ENCODE data around the gene SOD3. TPM values are rescaled to one million over a fixed set of nuclear protein-coding genes. Genes with fewer than 3 reads are reported as not detected.

Gene SOD3
- total RNA-seq, 1 donor from 2014 or later: 86.8 TPM

DNA sequence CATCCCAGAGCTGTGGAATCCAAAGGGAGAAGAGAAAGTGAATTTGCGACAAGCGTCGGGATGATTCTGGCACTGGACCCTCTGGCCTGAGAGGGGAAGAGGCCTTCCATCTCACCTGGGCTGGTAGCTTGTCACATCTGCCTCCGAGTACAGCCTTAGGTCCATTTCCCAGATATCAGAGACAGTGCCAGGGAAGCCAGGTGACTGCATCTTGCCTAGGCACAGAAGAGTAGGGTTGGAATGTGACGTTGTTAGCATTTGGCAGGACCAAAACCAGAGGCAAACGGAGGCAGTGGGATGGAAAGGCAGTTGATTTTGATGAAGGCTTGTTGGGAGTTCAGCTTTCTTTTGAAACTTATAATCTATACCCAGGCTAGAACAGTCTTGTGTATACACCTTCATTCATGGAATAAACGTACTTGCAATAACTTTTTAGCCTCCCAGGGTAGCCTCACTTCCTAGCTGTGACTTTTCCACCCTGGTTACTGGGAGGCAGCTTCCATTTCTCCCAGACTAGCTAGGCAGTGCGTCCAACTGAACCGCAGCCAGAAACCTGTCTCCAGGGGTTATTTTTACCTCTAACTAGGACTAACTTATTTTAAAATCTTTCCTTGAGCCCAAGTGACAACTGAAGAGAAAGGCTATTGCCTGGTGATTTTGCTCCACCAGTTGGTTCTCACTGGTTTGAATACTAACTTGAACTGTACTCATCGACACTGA lies 5.9 kb downstream of the SOD3 start:
- no peak for DNase-seq (ENCODE audit: low spot score)

DNA sequence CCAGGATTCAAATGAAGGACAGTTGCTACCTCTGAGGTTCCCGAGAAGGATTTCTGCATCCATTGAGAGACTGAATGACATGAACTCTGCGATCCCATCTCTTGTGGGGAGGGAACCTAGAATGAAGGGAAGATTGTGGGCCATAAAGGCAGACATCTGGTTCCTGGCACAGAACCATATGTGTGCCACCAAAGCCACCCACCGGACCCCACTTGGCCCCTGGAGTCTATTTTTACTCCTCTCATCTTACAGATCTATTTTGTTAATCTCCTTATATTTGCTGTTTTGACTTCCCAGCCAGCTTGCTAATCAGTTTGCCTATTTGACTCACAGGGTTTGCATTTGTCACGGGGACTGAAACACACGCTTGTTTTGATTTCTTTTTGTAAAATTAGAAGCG lies 7.3 kb downstream of the SOD3 start:
- DNase-seq (ENCODE audit: low spot score): no peak

DNA sequence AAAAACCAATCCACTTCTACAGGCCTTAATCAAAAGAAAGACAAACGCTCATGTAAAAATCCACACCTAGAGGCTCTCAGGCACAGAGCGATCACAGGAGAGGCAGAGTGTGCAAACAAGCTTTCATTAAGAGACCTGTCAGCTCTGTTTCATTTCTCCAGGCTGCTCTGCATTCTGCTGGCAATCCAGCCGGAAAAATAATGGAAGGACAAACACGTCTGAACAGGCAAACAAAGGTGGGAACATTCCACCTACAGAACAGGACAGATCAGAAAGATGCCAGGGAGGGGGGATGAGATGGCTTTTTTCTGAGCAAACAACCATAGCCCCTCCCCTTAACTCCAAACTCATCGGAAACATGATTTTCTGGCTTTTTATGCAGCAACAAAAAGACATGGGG lies 9.7 kb downstream of the SOD3 start:
- DNase-seq (ENCODE audit: low spot score): no peak

DNA sequence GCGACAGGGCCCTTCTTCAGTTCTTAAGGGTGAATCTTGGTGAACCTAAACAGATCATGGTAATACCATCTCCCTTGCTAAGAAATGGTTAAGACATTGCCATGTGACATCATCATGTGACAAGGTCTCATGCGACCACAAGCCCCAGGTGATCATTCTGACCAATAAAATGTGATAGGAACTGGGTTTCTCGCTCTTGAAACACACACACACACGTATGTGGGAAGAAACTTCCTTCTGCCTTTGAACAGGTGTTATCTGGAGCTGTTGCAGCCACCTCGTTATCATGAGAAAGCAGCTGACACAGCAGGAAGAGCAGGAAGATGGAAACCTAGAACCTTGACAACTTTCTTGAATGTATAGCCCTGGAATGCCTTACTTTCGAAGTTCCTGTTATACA lies 10.2 kb downstream of the SOD3 start:
- DNase-seq (ENCODE audit: low spot score): no peak

DNA sequence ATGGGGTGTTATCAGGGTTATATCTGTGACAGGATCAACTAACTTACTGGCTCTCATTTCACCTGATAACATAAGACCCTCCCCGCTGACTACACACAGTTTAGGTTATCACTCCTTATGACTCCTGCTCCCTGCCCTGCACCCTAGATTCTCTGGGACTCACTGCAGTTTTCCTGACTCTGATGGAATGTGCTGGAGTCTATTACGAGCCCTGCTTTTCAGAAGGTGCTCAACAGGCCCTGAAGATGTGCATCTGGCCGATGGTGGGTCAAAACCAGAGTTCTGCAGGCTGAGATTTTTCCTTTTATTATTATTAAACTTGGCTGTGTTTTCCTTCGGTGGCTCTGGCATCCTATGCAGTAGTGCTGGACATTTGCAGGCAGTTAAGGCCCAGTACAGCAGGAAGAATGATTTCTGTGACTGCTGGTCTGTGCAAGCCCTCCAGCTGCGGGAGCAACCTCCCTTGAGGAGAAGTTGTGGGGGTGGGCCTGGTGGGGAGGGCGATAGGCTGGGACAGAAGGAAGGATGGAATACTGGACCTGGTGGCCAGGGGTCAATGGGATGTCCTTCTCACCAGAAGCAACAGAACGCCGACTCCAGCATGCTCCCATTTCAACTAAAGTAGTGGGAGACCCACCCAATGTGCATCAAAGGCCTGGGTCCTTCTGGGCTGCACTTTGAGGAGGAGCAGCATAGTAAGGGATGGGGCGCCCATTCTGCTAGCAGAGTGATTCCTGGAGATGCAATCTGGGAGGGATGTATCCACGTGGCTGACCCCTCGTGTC lies 11.0 kb downstream of the SOD3 start:
- no peak for DNase-seq (ENCODE audit: low spot score)

DNA sequence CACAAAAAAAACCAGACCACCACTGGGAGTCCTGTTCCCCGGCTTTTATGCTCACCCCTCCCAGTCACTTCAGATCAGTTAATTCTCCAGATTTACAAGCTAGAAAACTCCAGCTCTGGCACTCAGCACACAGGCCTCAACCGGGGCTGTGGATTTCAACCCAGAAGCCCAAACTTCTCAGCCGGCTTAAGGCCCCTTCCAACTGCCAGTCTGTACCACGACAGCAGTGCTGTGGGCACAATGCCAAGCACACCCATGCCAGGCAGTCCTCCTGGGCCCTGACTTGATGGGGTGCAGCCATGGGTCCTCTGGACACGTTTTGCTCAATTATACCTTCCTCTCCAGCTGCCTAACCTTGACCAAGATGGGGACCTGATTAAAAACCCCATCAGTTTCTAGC lies 12.2 kb downstream of the SOD3 start:
- DNase-seq (ENCODE audit: low spot score): no peak

DNA sequence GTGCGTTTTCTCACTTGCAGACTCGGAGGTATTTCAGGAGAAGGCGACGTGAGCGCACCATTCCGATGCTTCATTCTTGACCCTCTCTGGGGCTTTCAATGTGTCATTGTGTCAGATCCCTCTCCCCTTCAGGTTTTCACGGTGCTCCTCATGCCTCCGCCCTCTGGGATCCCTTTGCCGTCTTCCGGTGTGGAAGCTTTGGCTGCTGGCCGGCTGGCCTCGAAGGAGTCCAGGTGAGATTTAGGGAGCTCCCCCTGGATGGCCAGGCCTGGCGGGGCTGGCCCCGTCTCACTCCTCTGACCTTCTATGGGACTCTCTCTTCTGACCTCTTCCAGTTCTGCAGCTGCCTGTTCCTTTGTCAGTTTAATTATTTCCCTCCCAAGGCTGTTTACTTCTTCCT lies 12.9 kb downstream of the SOD3 start:
- no peak for DNase-seq (ENCODE audit: low spot score)

DNA sequence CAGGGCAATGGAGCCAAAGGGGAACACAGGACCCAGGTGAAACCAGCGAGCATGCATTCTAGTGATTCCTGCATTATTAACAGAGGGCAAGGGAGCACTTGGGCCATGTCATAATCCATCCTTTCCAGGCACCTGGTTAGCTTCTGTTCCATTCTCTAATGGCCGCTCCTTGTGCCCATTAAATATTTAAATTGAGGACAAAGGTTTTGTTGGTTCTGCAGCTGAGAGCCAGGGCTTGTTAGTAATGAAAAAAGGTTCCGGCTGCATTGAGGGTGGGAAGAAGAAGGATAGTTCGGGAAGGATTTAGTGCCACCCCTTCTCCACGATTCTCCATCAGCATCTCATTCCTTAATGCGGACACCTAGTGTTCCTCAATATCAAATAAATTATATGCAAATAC lies 13.6 kb downstream of the SOD3 start:
- no peak for DNase-seq (ENCODE audit: low spot score)

DNA sequence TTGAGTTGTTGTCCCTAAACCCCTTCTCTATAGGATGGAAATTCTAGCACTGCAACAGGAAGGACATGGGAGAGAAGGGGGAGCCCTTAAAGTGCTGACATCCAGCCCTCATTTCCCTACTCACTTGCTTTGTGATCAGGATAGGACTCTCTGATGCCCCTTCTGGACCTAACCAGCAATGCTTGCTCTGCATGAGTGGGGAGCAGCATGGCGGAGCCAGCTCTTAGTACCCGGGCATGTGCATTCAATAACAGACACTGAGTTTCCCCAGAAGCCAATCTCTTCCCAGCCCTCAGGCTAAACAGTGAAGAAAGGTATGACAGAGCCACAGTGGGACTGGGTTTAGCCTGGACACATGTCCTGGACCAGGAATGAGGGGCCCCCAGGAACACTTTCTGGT lies 14.0 kb downstream of the SOD3 start:
- no peak for DNase-seq (ENCODE audit: low spot score)

DNA sequence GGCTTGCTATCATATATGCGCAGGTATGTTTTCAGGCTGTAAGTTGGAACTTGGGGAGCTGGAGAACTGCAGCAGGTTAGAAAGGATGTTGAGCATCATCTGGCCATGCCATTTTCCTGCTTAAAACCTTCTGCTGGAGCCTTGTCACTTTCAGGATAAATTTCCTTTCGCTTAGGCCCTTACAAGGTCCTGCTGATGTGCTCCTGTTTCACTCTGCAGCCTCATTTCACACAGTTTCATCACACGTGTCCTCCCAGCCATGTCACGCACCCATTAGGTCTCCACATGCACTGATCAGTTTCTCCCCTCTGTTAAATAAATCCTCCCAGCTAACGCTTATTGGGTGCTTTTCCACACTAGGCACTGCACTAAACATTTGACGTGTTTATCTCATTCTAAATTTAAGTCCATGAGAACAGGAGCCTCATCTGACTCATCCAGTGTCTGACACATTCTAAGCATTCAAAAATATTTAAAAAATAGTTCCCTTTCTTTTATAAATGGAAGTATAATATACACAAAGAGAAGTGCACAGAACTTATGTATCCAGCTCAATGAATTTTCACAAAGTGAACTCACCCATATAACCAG lies 14.5 kb downstream of the SOD3 start:
- DNase-seq (ENCODE audit: low spot score): no peak

DNA sequence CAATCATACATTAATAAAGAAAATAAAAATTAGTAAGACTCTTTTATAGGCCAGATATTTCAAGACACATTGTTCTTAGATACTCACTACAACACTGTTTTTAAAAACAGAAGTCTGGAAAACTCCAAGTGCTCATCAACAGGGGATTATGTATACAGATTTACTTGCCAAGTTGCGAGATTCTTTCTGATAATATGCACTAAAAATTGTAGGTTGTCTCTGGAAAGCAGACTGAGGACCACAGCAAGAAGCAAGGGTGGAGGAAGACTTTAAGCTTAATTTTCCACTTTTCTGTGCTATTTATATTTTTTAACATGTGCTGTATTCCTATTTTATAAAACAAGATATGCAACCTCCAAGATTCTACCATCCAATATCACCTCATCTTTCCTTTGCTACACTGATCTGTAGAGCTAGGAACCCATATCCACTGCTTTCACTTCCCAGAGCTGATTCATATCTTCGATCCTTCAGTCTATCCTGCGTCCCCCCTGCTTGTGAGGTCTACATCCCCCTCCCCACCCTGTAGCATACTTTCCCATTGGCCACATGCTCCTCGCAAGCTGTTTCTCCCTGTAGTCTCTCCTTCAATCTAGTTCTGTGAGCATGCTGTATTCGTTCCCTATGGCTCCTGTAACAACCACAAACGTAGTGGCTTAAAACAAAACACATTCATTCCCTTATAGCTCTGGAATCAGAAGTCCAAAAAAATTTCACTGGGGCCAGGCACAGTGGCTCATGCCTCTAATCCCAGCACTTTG lies 15.7 kb downstream of the SOD3 start:
- DNase-seq (ENCODE audit: low spot score): no peak

DNA sequence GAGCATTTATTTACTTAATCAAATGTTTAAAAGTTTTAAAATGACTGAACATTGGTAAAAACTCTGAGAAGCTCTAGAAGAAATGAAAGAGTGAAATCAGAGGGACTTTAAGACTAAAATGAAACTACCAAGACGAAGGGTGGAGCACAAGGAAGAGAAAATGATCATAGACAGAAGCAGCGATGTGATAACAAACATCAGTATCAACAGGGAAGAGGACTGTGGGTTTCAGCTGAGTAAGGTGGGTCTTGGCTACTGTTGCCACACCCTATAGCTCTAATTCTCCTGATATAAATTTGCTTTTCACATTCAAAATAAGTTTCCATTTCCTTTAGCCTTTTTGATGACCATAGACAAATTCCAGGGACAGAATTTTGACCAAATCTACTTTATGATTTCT lies 18.4 kb downstream of the SOD3 start:
- no peak for DNase-seq (ENCODE audit: low spot score)

DNA sequence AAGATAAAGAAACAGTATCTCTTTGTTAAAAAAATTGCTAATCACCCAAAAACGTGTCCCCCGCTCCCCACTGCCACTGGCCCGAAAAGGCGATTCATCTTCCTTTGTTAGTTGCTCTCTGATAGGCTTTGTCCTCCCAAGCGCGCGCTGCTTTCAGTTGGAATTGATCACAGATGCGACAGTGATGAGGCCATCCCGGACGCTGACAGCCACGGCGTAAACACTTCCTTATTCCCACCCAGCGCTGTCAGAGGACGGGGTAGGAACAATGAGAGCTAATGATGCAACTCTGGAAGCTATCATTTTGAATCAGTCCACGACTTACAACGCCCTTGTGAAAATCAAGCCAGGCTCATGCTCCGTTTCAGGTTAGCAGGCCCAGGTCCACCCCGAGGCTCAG lies 21.4 kb downstream of the SOD3 start:
- no peak for DNase-seq (ENCODE audit: low spot score)

DNA sequence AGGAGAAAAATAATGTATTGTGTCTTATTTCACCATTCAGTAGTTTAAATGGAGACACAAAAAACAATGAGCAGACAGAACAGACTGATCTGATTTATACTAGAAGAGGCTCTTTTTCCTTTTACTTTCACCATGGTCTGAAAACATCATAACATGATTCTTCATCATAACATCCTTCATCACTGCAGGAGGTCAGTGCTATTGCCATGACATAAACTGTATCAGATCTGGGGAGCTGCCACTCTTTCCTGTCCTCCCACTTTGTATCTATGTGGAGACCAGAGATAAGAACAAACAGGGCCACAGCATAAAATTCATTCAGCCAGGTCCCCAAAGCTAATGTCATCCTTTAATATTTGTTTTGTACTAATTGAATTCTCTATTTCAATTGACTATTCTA lies 25.2 kb downstream of the SOD3 start:
- no peak for DNase-seq (ENCODE audit: low spot score)

DNA sequence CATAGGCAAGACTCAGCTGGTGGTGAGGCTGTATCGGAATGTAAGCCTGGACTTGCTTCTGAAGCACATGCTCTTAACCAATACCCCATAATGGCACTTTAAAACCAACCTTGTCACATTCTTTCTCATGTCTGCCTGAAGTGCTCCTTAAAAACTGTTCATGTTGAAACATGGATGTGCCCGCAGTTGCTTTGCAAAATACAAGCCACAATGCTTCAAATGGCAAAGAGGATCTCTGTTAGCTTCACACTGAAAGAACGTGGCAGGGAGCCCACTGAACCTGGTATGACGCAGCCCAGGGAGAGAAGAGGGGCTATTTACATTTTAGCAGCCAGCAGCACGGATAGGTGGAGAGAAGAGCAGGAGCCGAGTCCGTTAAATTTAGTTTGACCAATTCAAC lies 29.3 kb downstream of the SOD3 start:
- peak; percentile 16 for DNase-seq (ENCODE audit: low spot score)

DNA sequence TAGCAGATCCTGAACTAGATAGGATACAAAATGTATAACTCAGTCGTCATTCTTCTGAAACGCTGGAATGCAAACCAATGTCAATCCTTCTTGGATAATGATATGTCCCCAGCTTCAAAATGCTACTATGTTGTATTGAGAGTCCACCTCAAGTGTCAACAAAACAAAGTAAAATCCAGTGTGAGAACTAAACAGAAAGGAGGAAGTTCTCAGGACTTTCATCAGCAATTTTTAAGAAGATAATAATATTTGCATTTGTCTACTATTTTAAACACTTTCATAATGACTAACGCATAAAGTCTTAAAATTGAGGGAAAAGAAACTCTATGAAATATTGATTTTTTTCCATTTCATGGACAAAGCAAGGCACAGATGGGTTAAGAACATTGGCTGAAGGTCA lies 36.3 kb downstream of the SOD3 start:
- no peak for DNase-seq (ENCODE audit: low spot score)

DNA sequence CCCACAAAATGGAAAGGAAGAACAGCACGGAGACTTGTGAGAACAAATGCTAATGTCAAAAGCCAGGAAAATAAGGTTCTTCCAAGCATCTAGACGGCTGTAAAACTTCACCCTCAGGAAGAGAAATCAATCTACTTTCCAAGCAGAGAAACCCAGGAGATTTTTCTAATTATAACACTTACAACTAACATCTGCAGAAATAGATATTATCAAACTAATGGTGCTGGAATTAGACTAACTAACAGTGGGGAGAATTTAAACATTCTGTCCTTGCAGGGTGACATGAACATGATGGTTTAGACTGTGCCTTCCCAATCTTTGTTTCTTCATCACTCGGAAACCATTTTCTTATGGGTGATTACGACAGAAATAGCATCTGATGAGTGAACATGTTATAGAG lies 40.3 kb downstream of the SOD3 start:
- DNase-seq (ENCODE audit: low spot score): no peak

DNA sequence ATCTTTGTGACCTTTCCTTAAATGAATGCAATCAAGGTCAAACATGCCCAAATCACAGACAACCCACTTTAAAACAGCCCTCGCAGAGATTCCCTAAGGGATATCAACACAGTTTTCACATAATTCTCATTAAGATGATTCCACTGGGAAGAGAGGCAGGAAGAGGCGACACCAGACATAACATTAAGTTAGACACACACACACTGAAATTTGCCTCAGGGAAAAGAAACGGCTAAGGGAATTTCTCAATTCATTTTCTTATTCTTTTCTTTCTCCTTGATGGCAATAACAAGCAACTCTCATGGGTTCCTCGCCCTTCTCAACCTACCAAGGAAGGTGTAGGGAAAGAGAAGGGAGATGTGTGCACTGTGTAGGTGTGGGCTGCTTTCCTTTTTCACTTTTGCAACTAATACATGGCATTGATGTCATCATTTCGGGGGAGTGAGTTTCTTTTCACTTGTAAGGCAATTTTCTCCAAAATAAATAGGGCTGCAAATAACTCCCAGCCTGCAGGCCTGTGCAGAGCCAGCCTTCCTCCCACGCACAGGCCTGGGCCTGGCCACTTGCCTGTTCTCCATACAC lies 41.4 kb downstream of the SOD3 start:
- no peak for DNase-seq (ENCODE audit: low spot score)

DNA sequence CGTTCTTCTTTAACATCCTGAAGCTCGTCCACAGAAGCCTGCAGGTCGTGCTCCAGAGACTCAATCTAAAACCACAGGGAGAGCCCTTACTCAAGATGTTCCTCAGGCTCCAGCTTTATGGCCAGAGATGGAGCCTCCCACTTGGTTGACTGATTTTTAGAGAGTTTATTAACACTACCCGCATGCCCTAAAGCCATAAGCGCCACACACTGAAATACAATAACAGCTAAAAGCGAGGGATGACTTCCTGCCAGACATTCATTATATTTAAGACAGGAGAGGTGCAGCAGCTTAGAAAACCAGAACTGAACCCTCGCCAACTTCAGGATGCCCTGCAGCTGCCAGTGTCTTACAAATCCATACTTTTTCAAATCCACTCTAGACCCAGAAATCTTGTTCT lies 42.0 kb downstream of the SOD3 start:
- no peak for DNase-seq (ENCODE audit: low spot score)

DNA sequence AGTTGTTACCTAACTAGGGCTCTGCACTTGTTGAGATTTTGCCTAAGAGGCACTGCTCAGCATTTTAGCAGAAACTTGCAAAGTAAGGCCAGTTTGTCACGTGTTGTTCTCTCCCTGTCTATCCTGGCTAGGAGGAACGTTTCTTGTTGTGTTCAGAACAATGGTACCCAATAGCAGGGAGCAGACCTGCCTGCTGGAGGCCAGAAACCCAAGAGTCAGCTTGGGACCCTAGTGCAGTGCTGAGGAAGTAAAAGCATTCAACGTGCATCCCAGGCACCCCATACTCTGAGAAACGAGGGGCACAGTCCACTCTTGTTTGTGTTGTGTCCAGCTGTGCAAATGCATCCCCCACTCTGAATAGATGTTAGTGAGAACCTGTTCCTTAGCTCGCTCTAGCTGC lies 42.4 kb downstream of the SOD3 start:
- DNase-seq (ENCODE audit: low spot score): no peak

DNA sequence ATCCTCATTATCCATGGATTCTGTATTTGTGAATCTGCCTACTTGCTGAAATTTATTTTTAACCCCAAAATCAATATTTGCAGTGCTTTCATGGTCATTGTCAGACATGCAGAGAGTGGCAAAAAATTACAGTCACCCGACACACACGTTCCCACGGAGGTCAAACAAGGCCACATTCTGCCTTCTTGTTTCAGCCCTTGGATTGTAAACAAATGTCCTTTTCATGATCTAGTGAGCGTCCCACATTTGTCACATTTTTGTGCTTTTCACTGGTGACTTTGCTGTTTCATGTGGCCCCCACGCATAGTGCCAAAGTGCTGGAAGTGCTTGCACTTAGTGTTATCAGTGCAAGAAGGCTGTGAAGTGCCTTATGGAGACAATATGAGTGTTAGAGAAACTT lies 45.0 kb downstream of the SOD3 start:
- no peak for DNase-seq (ENCODE audit: low spot score)
